EL (cell line): ENCODE measurements around the gene NR3C2.
"Not testable (repeated sequence)": the region's sequence is repeated elsewhere in the genome, so short reads cannot be mapped to it uniquely, and the experiment has no call there.

Experiments used
- DNase-seq: peaks from one replicate; pipeline ENCODE4 v3.0.0-alpha.2; 2016

The NR3C2 gene

DNA sequence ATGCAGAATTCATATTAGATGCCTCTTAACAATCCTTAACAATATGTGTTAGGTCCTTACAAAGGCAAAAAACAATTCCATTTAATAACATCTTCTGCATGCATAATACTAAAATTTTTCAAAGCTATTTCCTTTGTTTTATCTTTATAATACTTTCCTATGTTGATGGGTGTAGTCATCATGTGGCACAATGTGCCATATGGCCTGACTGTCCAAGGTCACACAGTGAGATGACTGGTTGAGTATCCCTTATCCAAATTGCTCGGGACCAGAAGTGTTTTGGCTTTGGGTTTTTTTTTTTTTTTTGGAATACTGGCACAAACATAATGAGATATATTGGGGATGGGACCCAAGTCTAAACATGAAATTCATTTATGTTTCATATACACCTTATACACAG is 77.7 kb downstream of the NR3C2 start:
- DNase-seq = no peak

DNA sequence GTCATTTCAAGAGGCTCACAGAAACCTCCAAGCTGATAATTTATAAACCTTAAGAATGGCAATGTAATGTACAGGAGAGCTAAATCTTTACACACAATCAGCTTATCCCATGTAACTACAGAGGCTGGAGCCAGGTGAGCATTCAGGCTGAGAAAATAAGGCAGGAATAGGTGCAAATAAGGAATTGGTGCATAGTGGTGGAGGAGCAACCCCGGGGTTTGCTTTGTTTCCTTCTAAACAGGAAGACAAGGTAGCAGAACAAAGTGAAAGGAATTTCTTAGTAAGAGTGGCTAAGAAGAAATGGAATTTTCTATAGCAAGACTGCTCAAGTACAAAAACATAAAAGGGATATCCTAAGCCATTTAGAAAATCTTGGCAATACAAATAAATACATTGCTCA is 82.4 kb downstream of the NR3C2 start:
- DNase-seq = no peak

DNA sequence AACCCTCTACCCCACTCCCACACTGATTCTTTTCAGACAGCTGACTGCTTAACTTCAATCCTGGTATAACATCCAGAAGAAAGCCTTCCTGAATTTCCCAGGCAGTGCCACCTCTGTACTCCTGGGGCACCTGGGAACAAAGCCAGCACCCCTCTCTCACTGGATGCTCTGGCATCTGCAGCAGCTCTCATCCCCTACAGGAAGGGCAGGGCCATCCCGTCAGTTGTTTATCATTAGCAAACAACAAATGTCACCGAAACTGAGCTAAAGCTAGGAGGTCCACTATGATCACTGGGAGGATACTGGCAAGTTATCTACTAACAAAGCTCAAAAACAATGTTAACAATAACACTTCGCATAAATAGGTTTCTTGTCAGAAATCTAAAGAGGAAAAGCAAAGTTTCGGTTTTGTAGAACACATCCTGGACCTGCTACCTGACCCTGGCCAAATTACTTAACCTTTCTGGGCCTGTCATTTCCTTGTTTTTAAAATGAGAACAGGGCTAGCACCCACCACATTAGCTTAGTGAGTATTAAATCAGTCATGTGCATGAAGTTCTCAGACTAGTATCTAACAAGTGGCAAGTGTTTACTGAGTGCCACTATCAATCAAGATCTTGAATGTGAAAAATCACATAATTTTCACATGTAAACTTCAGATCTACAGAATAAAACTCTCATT is 86.6 kb downstream of the NR3C2 start:
- DNase-seq = no peak

DNA sequence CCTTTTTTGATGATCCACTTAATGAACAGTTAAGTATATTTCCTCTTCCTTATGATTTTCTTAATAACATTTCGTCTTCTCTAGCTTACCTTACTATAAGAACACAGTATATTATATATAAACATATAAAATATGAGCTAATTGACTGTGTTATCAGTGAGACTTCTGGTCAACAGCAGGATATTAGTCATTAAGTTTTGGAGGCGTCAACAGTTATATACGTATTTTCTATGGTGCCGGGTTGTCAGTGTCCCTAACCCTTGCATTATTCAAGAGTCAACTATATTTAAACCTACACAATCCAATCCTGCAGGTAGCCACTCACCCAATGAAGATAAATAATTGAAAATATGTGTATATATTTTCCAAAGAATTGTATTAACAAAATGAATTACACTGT is 88.0 kb downstream of the NR3C2 start:
- DNase-seq = no peak

DNA sequence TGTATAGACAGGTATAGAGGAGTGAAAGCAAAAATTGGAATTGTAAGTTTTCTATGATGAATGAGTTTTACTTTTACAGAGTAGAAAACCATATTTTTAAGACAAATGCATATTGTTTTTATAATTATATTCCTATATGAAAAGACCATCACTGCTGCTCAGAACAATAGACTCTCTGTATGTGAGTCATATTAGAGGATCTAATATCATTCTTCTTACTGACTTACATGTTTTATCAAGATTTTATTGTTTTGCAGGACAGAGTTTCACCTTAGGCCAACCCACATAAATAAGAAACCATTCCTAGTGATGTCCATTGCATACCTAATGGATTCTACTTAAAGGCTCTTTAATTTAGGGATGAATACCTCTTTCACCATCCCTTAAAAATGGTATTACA is 88.6 kb downstream of the NR3C2 start:
- no peak for DNase-seq

DNA sequence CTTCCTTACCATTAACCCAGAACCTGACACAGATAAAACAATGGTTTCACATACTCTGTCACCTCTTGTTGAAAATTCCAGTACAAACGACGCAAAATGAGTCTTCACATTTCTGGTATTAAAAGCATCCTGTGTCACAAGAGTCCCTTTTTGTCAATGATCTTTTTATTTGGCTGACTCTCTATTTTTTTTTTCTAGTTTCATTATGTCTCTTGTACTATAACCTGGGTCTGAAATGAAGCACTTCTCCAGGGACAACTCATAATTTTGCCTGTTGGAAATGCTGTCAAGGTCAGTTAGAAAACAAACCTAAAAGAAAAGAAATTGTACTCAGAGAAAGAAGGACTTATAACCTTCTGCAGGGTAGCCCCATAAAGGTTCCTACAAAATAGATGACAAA is 93.1 kb downstream of the NR3C2 start:
- DNase-seq = no peak

DNA sequence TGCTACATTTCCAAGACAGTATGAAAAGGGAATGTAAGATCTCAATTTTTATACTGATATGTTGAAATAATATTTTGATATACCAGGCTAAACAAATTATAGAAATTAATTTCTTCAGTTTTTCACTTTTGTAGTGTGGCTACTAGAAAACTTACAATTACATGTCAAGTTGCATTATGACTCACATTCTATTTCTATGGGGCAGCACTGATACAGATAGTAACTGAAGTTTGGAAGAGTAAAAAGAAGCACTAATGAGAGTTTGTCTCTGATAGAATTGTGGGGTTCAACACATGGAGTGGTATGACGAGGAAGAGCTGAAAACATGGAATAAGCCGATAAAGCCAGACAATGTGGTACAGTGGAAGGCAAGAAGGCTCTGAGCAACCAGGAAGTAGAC is 95.6 kb downstream of the NR3C2 start:
- DNase-seq = no peak

DNA sequence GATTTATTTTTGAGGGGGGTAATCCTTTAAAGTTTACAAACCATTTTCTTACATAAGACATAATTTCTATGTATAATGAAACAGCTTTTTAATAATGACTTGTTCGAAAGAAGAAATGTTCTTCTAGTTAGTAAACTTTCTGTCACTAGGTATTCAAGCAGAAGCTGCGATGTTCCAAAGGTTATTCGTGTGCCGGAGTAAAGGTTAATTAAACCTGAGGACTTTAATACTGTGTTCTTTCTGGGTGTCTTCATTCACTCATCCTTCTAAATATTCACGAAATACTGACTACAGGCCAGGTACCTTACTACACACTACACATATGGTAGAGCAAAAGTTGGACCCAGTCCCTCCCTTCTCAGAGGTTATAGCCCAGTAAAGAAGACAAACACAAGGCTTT is 96.7 kb downstream of the NR3C2 start:
- no peak for DNase-seq

DNA sequence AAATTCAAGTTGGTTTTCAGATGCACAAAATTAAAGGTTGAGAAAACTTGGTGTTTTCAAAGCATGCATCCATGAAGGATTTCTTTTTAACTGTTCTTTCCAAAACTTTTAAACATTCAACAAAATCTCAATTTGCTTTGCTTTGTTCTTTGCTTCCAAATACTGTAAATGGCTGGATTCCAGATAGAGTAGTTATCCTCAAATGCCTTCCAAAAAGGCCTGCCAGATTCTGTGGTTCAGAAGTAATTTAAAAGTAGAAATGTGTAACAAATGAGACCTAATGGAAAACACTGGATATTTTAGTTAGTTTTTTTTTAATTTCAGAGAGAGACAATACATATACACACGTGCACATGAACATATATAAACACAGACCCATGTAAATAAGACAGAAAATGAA is 97.3 kb downstream of the NR3C2 start:
- DNase-seq = no peak

DNA sequence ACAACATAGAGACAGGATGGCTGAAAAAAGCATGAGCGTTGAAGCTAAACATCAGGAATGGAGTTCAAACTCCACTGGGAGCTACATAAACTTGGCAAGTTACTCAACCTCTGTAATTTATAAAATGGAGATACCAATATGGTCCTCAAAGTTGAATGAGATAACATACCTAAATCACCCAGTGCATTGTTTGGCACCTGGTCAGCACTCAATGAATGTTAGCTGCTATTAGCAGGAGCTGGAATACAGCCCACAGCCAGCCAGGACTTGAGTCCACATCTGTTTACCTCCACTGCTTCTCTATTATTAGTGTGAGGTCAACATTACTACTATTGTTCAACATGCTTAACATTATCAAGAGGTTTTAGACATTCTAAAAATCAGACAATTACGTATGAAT is 97.9 kb downstream of the NR3C2 start:
- no peak for DNase-seq

DNA sequence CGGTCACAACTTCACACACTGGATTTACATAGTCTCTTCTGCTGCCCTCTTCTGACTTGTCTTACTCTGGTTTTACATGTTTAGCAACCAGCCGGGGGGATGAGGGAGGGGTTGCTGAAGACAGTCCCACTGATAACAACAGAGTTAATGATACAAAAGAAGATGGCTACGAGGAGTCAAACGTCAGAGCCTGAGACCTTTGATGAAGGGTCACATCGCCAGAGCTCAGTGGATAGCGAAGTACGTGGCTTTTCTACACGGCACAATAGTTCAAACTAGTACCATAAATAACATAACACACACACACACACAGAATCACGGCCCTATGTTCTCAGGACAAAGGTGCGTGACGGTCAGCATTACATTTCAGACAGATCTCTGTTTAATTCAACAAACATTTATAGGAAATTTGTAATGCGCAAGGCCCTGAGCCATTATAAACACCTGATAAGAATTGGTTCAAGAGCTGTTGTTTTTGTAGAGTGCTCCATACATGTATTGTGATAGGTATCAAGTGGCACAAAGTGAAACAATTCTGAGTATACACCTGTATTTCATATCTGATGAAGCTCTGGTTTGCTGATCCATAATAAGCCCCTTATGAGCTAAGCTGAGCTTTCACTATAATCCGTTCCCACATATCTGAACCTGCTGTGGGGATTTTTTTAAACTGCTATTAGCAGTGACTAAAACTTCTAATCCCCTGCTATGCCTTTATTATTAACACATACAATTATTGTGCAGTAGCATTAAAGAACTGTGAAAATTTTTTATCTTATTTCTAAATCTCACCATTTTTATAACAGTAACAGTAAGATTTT is 100.0 kb downstream of the NR3C2 start:
- no peak for DNase-seq

DNA sequence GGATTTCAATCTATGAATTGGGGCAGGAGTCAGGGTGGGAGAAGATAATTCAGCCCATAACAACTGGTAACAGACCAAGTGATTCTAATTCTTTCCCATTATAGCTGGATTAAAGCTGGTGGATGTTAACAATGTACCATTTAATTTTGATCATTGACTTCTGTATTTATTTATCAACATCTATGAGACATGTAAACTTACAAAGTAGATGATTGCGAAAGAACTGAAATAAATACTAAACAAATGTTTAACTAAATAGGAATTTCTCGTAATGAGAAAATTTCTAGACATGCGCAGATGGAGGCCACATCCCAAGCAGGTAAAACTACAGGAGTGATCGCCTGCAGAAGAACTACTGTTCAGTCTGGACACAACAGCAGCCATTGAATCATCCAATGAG is 107.1 kb downstream of the NR3C2 start:
- no peak for DNase-seq

DNA sequence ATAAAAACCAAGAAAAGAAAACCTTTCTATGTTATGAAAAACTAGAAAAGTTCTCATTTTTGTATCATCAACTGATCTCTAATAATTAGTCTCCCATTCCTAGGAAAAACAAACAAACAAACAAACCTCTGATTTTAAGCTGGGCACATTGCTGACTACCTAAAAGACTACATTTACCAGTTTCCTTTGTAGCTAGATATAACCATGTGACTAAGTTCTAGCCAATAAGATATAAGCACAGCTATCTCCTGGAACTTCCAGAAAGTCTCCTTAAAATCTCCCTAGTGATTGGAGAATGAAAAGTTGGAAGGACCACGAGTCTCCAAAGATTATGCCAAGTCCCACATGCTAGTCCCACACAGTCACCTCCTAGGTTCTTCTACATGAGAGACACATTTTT is 108.9 kb downstream of the NR3C2 start:
- DNase-seq = no peak

DNA sequence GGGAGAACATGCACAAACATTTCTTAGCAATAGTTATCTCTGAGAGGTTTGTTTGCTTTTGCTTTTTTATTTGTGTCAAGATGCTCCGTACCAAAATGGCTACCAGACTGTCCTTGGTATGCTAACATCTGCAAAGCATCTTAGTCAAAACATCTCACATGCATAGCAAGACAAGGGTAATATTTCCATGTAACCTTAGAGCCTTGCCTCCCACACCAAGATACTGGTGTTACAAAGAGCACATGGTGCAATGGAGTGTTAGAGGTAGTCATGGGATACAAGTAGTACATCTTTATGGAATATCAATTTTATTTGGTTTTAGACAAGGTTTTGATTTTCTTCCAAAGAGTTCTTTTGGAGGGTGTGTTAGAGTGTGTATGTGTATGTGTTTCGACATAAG is 109.7 kb downstream of the NR3C2 start:
- no peak for DNase-seq

DNA sequence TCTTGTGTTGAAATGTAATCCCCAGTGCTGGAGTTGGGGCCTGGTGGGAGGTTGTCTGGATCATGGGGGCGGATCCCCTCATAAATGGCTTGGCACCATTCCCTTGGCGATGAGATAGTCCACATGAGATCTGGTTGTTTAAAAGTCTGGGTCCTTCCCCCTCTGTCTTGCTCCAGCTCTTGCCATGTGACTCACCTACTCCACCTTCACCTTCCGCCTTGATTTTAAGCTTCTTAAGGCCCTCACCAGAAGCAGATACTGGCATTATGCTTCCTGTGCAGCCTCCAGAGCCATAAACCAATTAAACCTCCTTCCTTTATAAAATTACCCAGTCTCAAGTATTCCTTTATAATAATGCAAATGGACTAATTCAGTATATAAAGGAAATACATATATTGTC is 111.5 kb downstream of the NR3C2 start:
- DNase-seq = no peak

DNA sequence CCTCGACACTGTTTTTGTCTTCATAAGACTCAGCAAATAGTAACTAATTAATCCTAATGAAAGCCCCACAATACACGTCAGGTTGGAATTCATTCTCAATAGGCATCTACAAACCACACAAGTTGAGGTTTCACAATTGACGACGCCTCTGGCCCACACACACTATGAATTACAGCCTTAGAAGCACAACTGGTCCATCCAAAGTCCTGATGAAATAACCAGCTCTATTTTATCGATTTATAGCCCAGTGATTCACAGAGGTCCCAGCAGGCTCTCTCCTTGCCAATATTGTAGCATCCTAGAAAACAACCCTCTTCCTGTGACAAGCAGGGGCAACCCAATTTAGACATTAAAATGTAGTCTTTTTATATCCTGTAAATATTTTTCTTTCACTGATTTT is 112.1 kb downstream of the NR3C2 start:
- no peak for DNase-seq

DNA sequence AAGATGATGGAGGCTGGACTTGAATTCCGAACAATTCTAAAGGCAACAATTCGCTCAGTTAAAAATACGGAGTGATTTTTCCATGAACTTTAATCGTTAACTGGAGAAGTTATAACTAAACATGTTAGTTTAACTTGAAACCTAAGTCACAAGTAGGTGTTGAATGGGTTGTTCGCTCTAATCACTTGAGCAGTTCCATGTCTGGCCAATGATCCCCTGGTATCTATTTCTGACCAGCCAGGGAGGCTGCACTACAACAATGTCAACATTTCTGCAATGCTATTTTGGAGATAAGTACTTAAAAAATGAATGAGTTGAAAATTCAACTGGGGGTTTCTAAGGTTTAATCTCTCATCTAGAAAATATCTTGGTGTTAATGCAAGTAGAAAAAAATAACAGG is 112.5 kb downstream of the NR3C2 start:
- DNase-seq = no peak

DNA sequence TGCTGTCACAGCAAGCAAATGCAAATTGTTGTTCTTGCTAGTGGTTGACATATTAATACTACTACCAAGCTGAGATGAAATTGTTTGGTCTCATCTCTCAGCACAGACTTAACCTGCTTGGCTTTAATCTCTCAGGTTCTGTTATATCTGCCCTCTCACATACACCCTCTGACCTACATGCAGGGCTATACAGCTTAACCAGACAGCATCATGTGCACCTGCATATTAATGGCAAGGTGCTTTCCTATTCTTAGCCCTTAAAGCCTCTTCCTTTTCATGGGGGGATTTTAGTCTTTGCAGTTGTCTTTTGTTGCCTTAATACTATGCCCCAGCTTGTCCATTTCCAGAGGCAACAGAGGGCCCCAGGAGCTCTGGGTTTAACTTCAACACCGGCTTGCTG is 114.5 kb downstream of the NR3C2 start:
- no peak for DNase-seq

DNA sequence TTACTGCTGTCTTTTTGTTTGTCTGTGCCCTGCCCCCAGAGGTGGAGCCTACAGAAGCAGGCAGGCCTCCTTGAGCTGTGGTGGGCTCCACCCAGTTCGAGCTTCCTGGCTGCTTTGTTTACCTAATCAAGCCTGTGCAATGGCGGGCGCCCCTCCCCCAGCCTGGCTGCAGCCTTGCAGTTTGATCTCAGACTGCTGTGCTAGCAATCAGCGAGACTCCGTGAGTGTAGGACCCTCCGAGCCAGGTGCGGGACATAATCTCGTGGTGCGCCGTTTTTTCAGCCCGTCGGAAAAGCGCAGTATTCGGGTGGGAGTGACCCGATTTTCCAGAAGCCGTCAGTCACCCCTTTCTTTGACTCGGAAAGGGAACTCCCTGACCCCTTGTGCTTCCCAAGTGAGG is 118.9 kb downstream of the NR3C2 start:
- not testable (repeated sequence) for DNase-seq

DNA sequence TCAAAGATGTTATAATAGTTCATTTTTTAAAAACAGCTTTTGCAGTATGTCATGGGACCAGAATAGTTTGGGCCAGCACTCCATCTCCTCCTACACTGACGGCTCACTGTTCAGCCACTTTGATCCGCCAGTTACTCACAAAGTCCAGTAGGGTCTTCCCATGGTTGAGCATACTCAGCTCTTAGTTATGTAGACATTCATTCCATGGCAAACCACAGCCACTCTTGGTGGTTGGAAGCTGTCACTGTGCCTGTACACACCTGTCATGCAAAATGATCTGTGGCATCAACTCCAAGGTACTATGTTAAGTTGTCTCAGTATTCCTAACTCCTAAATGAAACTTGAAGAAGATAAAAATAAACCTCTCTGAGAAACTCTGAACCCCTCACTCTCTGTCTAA is 127.2 kb downstream of the NR3C2 start:
- peak; percentile 1 for DNase-seq

DNA sequence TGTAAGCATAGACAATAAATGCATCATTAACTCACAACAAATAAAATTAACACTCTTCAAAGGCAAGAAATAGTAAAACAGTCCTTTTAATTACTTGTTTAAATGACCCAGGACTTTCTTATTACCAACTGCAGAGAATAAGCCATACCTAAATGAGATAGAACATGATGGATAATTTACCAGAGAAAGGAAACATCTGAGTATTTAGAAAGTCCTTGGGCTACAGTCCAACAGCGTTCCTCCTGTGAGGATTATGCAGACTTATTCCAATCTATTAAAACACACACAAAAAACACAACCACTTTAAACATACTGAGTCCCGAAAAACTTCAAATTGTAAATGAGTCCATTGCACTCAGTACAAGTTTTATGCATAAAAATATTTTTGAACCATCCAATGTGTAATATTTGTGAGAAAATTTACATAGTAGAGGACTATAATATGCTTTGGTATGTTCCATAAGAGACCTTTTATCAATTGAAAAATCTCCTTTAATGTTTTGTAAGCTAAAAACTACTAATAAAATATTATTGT is 129.2 kb downstream of the NR3C2 start:
- DNase-seq = no peak

DNA sequence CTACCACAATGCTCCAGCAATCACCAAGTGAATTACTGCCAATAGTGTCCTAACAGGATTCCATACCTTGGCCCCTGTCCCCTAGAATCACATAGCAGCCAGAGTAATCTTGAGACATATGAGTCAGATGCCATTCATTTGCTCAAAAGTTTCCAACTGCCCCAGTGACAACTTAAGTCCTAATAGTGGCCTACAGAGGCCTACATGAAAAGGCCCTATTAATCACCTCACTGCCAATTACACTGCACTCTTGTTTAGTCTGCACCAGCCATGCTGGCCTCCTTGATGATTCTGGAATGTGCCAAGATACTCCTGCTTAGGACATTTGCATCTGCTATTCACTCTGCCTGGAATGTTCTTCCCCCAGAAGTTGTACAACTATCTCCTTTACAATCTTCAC is 130.7 kb downstream of the NR3C2 start:
- DNase-seq = no peak

DNA sequence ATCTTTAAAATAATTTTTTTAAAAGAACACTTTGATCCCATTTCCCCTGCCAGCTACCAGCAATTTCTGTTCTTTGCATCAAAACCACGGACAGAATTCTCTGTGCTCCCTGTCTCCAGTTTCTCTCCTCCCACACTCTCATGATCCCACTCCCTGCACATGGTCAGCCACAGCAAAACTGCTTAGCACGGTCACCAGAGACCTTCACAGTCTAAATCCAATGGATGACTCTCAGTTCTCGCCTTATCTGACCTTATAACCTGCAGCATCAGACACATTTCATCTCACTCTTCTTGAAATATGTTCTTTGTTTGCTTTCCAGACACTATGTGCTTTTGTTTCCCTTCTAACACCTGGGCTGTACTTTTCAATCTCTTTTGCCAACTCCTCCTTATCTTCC is 131.5 kb downstream of the NR3C2 start:
- no peak for DNase-seq

DNA sequence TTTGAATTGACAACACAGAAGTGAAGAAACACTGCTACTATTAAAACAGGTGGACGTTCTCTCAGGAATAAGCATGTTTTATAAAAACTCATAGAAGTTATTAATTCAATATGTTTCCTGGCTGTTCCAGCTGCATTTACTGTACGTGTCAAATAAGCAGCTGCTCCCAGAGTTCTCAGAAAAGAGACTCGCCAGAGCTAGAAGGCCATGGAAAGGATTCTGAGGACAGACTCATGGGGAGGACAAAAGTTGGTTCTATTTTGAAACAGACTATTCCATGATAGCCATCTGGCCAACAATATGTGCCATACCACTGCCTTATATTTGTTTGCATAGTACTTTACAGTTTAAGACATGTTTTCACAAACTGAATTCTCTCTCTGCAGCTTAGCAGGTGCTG is 136.5 kb downstream of the NR3C2 start:
- DNase-seq = no peak

DNA sequence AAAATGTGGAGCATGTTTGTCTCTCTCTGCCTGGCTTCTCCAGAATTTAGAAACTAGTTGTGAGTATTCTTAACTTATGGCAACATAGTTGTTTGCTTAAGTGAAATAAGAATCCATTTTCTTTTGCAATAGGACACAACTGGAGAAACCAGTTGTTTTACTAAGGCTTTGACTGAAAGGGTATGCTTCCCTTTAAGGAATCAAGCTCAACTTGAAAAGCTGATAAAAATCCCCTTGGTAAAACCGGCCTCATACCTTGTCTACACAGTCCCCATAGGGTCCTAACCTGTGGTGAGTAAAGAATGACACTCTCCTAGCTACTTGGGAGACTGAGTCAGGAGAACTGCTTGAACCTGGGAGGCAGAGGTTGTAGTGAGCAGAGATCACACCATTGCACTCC is 139.8 kb downstream of the NR3C2 start:
- DNase-seq = no peak
